CD4-positive, alpha-beta T cell treated with Interferon gamma for 1 hour (primary cell): Measurements from ENCODE around the gene FGFBP2.

Experiments
- DNase-seq: peaks from one replicate; pipeline ENCODE4 v3.0.0-alpha.2; 2020

FGFBP2 gene, protein sequence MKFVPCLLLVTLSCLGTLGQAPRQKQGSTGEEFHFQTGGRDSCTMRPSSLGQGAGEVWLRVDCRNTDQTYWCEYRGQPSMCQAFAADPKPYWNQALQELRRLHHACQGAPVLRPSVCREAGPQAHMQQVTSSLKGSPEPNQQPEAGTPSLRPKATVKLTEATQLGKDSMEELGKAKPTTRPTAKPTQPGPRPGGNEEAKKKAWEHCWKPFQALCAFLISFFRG

GRCh38 chr4:15963001-15963451 lies at the start of gene FGFBP2:
Gene FGFBP2, minus strand, starts transcription at chr4:15963175. Its CDS starts 46 bp downstream, at chr4:15963129.
- peak; percentile 61 for DNase-seq

DNA sequence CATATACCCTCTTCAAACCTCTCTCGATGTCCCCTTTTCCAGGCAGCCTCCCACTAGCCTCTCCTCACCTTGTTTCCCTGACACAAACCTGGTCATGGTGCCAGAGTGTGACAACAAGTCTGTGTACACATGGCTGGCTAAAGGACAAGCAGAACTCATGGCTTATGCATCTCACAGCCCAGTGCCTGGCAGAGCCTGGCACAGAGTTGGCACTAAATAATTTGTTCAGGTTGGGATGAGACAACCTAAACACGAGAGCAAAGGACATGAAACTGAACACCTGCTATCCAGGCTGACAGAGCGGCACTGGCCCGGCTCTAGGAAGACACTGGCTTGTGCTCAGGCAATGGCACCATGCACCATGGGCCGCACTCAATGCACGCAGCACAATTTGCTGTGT lies 48.2 kb upstream of the FGFBP2 start:
- DNase-seq, result no peak

DNA sequence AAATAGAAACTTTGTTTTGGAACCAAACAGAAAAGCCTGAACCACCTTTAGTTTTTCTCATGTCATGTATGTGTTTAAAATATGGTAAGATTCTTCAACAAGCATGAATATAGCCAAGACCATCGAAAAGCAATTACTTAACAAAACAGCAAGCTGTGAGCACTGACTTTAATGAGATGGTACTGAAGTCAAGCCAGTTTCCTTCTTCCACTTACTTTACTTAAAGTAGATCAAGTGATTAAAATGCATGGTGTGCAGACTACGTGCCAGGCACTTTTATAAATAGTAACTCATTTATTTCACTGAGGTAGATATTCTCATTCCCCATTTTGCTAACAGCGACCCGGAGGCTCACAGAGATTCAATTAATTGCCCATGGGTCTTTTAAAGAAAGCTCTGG lies 46.2 kb upstream of the FGFBP2 start:
- no peak for DNase-seq

- no peak for DNase-seq
These were observed 44.6 kb upstream of the FGFBP2 start for GRCh38 chr4:16007471-16008095.

DNA sequence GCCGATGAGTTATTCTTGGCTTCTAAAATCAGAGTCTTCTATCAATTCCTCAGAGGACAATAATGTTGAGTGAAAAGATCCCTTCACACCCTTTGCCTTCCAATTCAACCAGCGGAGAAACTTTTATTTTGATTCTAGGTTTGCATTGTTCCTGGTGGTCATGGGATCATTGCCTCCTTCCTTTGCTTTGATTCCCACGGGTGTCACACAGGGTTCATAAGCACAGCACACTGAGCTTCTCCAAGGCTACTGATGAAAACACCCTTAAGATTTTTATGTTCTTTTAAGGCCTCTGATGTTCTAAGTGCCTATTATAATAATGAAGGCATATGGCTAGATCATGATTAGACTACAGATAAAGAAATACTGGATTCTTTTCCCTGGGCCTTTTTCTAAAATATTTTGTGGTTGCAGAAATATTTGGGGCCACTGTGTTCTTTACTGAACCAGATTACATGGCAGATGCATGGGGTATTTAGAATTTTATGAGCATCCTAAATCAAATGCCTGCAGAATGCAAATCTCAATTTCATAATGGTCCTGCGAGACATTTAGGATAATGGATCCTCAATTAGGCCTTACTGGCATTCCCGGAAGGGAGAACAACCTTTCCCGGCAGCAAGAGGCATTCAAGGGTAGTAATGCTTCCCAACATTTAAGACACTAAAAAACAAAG lies 43.9 kb upstream of the FGFBP2 start:
- DNase-seq, result no peak

DNA sequence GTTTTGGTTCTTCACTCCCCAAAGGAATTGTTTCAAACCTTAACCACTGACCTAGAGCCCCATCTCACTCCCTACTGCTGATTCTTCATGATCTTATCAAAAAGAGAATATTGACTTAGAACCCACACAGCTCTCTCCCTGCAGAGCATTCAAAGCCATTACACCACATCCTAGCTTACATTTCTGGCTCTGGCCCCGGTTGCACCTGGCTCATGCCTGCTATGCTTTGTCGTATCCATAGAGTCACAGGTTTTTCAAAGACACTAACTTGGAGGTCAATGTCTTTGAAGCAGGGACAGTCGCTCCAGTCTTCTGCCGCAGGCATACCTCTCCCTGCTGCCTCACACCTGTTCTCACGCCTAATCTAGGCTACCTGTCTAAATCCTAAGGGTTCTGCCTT lies 42.7 kb upstream of the FGFBP2 start:
- DNase-seq, result no peak

DNA sequence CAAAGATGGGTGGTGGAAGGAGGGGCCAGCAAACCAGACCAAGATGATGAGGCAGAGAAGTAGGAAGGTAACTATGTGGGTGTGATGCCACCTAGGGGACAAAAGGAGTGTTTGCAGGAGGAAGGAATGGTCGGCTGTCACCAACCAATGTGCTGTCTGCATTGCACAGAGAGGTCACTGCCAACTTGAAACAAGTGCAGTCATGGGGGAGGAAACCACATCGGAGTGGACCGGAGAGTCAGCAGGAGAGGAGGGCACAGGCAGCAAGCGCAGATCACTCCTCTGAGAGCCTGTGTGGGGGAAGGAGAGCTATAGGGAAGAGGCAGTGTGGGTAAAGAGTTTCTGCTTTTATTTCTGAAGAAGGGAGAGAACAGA lies 38.5 kb upstream of the FGFBP2 start:
- DNase-seq, result peak; percentile 59

- no peak for DNase-seq
These were observed 37.9 kb upstream of the FGFBP2 start for GRCh38 chr4:16000708-16001483.

DNA sequence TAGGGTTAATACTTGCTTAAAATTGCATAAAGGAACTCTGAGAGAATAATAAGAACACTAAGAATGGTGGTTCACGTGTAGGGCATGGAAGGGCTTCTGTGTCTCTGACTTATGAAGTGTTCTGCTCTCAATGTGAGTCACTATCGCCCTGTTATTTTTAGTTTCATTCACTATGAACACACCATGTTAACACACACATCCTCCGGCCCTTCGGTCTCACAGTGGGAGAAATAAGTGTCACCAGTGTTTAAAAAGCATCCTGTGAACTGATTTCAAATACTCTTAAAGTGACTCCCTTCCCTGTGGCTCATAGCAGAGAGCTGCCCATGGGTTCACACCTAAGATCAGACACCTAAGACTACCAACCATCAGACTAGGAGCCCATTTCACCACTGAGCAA lies 33.8 kb upstream of the FGFBP2 start:
- DNase-seq, result no peak

DNA sequence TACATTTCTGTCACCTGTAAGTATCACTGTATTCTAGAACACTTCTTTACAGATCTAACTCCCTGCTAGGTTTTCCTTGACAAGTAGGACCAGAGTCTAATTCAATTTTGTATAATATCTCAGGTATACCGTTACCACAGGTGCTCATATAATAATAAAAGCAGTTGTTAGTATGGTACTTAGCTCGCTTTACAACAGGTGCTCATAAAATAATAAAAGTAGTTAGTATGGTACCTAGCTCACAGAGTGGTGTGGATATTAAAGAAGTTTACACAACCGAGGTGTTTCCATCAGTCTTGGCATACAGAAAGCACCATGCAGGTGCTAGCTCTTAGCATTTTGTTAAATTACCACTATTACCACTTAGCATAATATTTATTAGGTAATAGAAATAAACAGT lies 32.9 kb upstream of the FGFBP2 start:
- DNase-seq, result no peak

DNA sequence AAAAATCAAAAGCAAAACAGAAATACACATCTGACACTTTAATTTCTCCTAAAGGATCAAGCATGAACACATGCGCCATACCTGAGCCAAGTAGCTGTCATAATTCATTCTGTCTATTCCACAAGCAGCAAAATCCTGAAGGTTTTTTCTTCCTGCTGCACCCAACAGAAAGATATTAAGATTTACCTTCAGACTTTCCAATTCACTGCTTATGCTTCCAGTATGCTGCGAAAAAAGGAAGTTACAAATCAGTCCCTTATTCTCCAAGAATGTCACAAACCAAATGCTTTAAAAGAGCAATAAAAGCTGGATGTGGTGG lies 29.2 kb upstream of the FGFBP2 start:
- DNase-seq, result no peak

GRCh38 chr4:15990570-15991285 lies 27.8 kb upstream of the FGFBP2 start:
- DNase-seq, result no peak

GRCh38 chr4:15989424-15989823 lies 26.4 kb upstream of the FGFBP2 start:
- DNase-seq, result no peak

- no peak for DNase-seq
These were observed 25.2 kb upstream of the FGFBP2 start for GRCh38 chr4:15988222-15988621.

- DNase-seq, result no peak
These were observed 23.9 kb upstream of the FGFBP2 start for GRCh38 chr4:15986907-15987306.

- no peak for DNase-seq
These were observed 20.6 kb upstream of the FGFBP2 start for GRCh38 chr4:15983610-15984009.

DNA sequence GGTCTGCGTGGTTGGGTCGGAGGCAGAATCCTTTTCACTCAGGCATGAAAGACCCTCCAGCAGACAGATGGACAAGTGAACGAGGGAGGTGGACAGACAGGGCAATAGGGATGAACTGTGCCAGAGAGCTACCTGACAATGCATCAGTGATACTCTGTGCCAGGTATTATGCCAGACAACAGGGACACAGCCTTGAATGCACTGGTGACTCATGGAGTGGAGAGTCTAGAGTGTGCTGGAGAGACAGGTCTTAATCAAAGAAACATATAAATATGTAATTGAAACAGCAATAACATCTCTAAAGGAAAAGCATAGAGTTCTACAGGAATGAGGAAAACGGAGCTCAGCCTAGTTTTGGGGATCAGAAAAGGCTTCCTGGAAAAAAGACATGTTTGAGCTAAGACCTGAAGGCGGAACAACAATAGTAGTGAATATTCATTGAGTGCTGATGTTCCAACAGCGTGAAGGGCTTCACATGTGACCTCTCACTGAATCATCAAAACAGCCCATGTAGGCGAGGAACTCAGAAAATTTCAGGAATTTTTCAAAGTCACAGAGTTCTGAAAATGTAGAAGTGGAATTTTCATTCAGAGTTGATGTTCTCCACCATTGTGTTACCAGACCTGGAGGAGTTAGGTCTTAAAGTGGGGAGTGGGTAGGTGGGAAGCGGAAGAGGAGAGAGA lies 20.0 kb upstream of the FGFBP2 start:
- no peak for DNase-seq

GRCh38 chr4:15976456-15977447 lies 13.8 kb upstream of the FGFBP2 start:
- DNase-seq, result no peak

DNA sequence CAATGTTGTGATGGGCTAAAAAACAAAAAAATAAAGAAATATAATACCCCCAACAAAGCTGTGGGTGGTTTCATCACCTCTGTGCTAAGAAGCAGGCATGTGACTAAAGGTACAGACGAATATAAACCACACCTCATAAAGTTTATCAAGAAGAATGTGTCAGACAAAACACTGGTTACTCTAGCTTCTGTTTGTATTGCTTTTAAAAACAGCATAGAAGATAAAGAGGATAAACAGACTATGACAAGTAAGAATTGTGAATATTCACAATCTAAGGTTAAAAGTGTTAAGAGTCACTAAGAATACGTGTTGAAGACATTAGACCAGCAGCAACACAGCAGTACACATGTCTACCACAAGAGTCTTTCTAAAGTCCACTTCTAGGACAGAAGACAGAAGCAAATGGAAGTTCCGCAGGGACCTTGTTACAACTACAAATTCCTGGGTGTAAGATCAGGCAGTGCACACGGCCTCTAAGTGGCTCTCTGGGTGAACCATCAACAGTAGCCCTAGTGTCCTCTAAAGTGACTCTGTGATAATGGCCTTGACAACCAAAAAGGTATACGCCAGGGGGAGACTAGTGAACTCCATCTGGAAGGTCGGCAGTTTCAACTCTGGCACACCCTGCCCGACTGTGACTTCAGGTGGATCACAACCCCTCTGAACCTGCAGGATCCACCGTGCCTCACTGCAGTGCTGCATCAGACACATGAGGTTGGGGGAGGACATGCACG lies 8.3 kb upstream of the FGFBP2 start:
- DNase-seq, result no peak

- DNase-seq, result no peak
These were observed 5.8 kb upstream of the FGFBP2 start for GRCh38 chr4:15968551-15969300.
